ENCODE data around the gene CXXC5. TPM values are rescaled to one million over a fixed set of nuclear protein-coding genes. Genes with fewer than 3 reads are reported as not detected.

Gene CXXC5
- total RNA-seq, 4 donors from 2014 or later = 26.5 to 50.7 (median 36.2) TPM

GRCh38 chr5:139692148-139692547, 44.0 kb downstream of the CXXC5 start:
- DNase-seq = no peak
- Histone ChIP-seq H3K4me3 (no peak overlapping the region), H3K36me3 (no peaks in the 10 kb centered on the region), H3K27ac (no peak overlapping the region), H3K9me3 (no peaks in the 10 kb centered on the region), H3K4me1 (peaks cover 14 to 24% (median 21%) of the 10 kb centered on the region in 4 donors), H3K27me3 (peaks cover 11% of the 10 kb centered on the region)
- WGBS, 2 donors (ENCODE audit: low coverage in 1 of 2) = 90 to 100% methylated on average over 1 to 5 of the region's 6 CpGs
- in situ Hi-C loops (cut with MboI; ENCODE audit: low pct_ligation_motif_present in 1 of 4, low pct_unique_long_range_greater_than_20kb in 1 of 4, low sequenced_read_pairs in 3 of 4) (loop anchor here in 2 of 4 donors (10.0 kb wide), 2 partner anchors 47 to 57 kb away; partner anchors contain the start of gene CXXC5 (in 1 of the 2)), intact Hi-C loops (cut with DNase I; ENCODE audit: low total_unique reads) (no loop called here)
- TF ChIP-seq CTCF (IDR thresholded peaks at IDR 0.05) (no peak), EP300 (IDR thresholded peaks at IDR 0.05; ENCODE audit: low read depth) (no peak), POLR2A (IDR thresholded peaks at IDR 0.05) (no peak), POLR2AphosphoS5 (IDR thresholded peaks at IDR 0.05) (no peak)

- intact Hi-C loops (cut with DNase I; ENCODE audit: low total_unique reads) = no loop called here
Observed at GRCh38 chr5:139692679-139693308, 44.6 kb downstream of the CXXC5 start.

DNA sequence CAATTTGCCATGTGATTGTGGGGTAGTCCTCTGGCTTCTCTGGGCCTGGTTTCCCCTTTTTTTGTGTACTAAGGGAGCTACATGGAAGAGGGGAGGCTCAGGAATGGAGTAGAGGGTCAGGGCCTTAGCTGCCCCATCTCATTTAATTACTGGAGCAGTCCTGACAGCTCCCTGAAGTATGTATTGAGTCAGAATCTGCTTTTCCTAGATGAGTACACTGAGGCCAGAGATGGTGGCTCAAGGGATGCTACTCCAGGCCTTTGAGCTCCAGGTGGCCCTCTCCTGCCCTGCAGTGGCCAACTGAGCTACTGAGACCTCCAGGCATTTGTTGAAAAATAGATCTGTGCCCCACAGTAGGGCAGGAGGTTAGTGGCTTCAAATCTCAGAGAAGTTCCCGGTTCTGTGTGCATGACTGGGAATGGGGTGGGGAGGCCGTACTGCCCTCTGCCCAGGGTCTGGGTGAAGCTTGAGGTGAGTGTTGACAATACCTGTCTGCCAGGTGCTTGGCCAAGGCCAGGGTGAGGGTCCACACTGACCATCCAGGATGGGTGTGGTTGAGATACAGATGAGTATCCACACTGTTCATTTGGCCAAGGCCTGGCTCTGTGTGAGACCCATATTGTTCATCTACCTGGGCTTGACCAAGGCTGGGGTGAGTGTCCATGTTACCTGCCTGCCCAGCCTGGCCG, 45.7 kb downstream of the CXXC5 start:
- Histone ChIP-seq H3K36me3 (no peaks in the 10 kb centered on the region), H3K4me1 (peaks cover 26 to 41% (median 37%) of the 10 kb centered on the region in 4 donors), H3K27me3 (peaks cover 22% of the 10 kb centered on the region), H3K4me3 (no peak overlapping the region), H3K9me3 (no peaks in the 10 kb centered on the region), H3K27ac (no peak overlapping the region)
- 82 to 95% methylated on average over 2 to 3 of the region's 3 CpGs for WGBS, 2 donors (ENCODE audit: low coverage in 1 of 2)
- in situ Hi-C loops (cut with MboI; ENCODE audit: low pct_ligation_motif_present in 1 of 4, low pct_unique_long_range_greater_than_20kb in 1 of 4, low sequenced_read_pairs in 3 of 4) = loop anchor here in 2 of 4 donors (10.0 kb wide), 2 partner anchors 49 to 59 kb away; partner anchors contain the start of gene CXXC5 (in 1 of the 2)
- intact Hi-C loops (cut with DNase I; ENCODE audit: low total_unique reads) = no loop called here
- DNase-seq = no peak
- TF ChIP-seq CTCF (IDR thresholded peaks at IDR 0.05) (no peak), POLR2AphosphoS5 (IDR thresholded peaks at IDR 0.05) (no peak), POLR2A (IDR thresholded peaks at IDR 0.05) (no peak), EP300 (IDR thresholded peaks at IDR 0.05; ENCODE audit: low read depth) (no peak)

More at GRCh38 chr5:139692679-139693308, 44.6 kb downstream of the CXXC5 start:
- no peak for DNase-seq
- in situ Hi-C loops (cut with MboI; ENCODE audit: low pct_ligation_motif_present in 1 of 4, low pct_unique_long_range_greater_than_20kb in 1 of 4, low sequenced_read_pairs in 3 of 4) = loop anchor here in 2 of 4 donors (10.0 kb wide), 2 partner anchors 48 to 58 kb away; partner anchors contain the start of gene CXXC5 (in 1 of the 2)
- H3K27me3 ChIP-seq = peaks cover 17% of the 10 kb centered on the region
- TF ChIP-seq EP300 (IDR thresholded peaks at IDR 0.05; ENCODE audit: low read depth) (no peak), POLR2A (IDR thresholded peaks at IDR 0.05) (no peak), POLR2AphosphoS5 (IDR thresholded peaks at IDR 0.05) (no peak), CTCF (IDR thresholded peaks at IDR 0.05) (no peak)
- no peak overlapping the region for H3K4me3 ChIP-seq
- H3K9me3 ChIP-seq = no peaks in the 10 kb centered on the region
- WGBS, 2 donors (ENCODE audit: low coverage in 1 of 2) = 57 to 71% methylated on average over 2 to 8 of the region's 8 CpGs
- H3K36me3 ChIP-seq = no peaks in the 10 kb centered on the region
- H3K27ac ChIP-seq = no peak overlapping the region
- peaks cover 21 to 31% (median 27%) of the 10 kb centered on the region in 4 donors for H3K4me1 ChIP-seq

DNA sequence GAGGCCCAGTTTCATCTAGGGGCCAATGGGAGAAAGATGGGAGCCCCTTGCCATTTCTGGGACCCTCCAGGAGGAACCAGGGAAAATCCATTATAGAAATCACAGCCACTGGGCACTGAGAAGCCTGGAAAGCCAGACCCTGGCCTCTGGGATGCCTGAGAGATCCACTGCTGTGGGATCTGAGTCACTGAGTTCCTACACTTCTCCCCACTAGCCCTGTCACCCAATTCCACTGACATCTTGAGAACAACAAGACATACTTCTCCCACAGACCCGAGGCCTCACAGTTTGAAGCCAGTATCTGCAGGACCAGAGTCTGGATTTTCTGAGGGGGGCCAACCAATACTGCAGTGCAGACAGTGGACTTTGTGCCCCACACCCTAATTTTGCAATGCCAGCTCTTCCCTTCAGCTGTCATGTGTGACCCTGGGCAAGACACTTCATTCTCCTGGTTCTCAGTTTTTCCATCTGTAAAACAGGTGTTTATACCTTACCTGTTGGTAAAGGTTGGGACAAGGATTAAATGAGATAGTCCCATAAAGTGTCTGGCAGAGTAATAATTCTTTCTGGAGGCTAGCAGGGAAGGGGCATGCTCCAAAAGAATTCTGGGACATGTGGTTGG, 46.5 kb downstream of the CXXC5 start:
- in situ Hi-C loops (cut with MboI; ENCODE audit: low pct_ligation_motif_present in 1 of 4, low pct_unique_long_range_greater_than_20kb in 1 of 4, low sequenced_read_pairs in 3 of 4) = loop anchor here in 2 of 4 donors (10.0 kb wide), 2 partner anchors 50 to 60 kb away; partner anchors contain the start of gene CXXC5 (in 1 of the 2)
- no peak overlapping the region for H3K27ac ChIP-seq

More for the DNA sequence above, 46.5 kb downstream of the CXXC5 start:
- TF ChIP-seq POLR2A (IDR thresholded peaks at IDR 0.05) = no peak
- Histone ChIP-seq H3K9me3 (no peaks in the 10 kb centered on the region), H3K36me3 (no peaks in the 10 kb centered on the region), H3K27me3 (peaks cover 22% of the 10 kb centered on the region), H3K4me1 (peaks cover 22 to 40% (median 33%) of the 10 kb centered on the region in 4 donors), H3K4me3 (no peak overlapping the region)
- DNase-seq = no peak
- intact Hi-C loops (cut with DNase I; ENCODE audit: low total_unique reads) = no loop called here
- 87% methylated on average over 1 of the region's 1 CpG; no CpG with 5 or more reads in 1 of the 2 donors for WGBS, 2 donors (ENCODE audit: low coverage in 1 of 2)
